Left hindlimb (tissue), 1 donor: ENCODE measurements around the gene BIK.

Source experiments
- DNase-seq: peaks from one replicate; pipeline ENCODE4 v3.0.0-alpha.2; 2018

Gene BIK

DNA sequence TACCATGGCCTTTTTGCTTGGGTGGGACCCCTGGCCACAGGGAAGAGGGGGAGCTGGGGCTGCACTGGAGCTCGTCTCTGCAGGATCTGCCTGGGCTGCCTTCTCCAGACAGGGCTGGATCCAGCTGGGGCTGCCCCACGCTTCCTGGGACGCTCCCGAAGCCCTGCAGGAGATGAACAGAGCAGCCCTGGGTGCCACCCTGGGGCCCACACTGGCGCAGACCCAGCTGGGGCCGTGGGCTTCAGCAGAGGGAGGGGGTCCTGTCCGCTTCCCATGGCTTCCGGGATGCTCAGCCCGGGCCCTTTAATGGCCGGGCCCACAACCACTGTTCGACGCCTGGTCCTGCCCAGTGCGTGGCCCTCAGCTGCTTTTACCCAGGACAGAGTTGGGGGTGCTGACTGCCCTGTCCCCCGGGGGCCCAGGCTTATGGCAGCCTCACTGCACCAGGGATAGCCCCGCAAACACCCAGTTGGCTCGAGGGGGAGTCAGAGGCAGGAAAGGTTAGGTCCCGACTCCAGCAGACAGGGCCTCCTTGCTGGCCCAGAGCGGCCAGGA is 52.8 kb downstream of the BIK start:
- no peak for DNase-seq

DNA sequence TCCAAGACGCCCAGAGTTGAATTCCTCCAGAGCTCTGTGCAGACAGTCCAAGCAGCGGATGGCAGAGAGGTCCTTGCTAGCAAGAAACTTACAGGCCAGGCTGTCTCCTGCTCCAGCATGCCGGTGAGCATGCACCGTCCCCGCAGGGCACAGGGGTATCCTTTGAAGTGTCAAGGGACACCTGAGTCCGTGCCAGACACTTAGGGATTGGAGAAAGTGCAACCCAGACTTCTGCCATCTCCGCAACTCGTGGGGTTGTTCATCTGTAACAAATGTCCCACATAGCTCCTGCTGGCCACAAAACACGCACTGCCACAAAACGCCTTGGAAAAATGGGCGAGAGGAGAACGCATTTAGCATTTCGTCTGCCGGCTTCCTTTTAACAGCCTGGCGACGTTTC is 54.1 kb downstream of the BIK start:
- no peak for DNase-seq

DNA sequence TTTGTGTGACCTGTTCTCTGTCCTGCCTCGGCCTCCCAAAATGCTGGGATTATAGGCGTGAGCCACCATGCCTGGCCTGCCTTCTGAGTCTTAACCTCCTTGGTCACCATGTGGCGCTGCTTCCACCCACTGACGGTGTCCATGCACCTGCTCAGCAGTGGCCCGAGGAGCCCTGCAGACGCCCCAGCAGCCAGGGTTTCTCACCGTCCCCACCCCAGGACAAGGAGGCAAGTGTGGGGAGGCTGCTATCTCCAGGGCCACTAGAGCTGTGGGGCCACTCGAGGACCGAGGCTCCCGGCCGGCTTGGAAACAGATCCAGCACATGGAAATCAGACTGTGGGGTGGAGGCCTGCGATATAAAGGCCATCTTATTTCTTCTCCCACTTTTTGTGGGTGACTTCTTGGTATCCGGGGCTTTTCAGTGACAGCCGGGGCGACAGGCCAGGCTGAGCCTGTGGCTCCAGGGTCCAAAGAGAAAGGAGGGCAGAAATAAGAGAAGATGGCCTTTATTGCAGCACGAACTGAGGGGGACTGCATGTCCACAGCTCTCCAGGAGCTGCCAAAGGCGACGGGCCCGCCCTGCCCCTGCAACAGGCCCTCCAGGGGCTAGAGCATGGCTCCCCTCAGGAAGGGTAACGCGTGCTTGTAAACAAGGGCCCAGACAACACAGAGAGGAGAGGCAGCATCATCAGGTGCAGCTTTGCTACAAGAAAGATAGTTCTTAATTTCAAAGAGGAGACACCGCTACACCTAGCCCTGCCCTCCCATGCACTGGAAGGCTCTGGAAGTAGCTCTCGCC is 55.8 kb downstream of the BIK start:
- DNase-seq, result no peak

DNA sequence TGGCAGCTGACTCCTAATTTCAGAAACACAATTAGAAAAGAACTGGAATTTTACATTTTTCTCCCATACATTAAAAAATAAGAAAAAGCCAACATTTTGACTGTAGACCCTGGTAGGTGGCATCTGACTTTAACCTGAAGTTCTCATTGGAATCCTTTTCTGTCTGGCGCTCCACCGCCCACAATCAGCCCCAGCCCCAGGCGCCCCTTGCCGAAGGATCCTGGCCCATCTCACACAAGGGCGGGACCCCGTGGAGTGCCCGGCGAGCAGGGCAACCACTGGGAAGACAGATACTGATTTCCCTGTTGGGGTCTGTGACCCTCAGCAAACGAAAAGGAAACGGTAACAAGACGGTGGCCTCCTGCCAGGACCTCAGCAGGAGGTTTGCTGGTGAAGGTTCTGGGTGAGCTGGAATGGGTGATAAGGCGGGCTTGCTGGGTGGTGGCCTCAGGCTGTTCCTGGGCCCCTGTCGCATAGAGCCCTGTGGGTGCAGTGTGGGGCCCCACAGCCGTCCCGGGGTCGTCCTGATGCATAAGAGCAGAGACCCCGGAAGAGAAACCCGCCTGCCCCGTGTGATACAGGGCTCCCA is 56.5 kb downstream of the BIK start:
- DNase-seq, result no peak

DNA sequence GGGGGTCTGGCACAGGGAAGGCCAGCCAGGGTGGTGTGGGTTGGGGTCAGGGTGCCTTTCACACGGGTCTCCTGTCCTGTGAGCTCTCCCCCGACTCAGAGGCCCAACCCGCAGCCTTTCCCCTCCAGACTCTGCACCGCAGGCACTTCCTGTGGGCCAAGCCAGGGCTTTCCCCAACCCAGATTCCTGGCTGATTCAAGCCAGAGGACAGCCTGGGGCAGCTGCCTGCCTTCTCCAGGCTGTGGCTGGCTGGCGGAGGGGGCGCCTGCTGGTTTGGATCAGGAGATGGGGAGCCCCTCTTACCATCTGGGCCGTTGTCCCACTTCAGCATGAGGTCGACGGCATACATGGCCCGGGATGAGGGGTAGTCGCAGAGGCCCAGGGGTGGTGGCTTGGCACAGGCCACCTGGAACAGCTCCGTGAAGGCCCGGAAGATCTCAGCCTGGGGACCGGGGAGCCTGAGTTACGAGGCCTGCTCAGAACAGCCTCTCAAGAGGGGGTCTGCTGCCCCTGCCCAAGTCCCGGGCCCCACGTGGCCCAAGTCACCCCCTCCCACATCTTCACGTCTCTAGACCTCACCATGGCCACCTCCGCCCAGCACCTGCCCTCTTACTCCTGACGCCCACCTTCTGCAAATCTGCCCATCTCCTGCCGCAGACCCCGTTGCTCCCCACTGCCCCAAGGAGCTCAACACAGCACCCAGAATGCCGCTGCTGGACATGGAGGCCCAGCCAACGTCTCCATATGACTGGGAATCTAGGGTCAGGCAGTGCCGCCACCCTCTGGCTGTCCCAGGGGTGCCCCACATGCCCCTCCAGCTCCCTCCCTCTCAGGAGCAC is 58.1 kb downstream of the BIK start:
- peak; percentile 70 for DNase-seq

DNA sequence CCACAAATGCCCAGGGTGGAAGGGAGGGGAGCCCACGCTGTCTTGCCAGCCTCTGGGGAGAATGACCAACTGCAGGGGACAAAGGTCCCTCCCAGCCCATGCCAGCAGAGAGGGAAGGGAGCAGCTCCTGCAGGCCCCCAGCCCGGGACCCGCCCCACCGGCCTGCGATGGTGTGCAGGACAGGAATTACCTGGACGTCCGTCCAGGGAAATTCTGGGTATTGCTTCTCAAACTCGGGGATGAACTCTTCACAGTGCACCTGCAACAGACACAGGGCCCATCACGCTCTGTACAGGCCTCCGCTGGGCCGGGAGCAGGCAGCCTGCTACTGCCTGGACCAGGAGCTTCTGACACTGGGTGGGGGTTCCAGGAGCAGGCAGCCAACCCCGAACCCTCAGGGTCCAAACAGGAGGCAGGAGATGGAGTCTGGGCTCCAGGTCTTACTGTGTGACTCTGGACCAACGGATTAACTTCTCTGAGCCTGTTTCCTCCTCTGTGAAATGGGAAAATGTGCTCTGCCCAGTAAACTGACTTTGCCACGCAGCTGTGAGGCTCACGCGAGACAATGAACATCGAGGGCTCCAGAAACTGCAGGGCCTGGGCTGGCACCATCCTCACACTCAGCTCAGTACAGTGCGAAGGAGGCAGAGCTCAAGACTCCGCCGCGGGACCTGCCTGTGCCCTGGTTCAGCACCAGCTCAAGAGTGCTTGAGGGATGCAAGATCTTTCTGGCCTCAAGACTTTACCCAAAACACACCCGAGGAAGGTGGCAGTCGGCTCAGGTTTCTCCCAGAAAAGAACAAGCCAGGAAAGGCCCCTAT is 59.0 kb downstream of the BIK start:
- no peak for DNase-seq

DNA sequence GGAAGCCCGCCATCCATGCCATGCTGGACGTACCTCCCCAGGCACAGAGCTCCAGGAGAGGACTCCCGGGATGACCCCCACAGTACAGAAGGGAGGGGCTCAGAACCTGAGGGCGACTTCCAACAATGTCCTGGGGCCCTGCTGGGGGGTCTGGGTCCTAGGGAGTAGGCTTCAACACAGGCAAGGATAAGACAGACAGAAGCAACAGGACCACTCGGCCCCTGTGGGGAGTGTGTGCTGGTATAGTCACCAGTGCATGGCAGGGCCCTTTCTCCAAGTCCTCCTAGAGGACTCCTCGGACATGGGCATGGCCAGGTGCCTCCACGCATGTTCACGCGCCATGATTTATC is 59.6 kb downstream of the BIK start:
- no peak for DNase-seq

DNA sequence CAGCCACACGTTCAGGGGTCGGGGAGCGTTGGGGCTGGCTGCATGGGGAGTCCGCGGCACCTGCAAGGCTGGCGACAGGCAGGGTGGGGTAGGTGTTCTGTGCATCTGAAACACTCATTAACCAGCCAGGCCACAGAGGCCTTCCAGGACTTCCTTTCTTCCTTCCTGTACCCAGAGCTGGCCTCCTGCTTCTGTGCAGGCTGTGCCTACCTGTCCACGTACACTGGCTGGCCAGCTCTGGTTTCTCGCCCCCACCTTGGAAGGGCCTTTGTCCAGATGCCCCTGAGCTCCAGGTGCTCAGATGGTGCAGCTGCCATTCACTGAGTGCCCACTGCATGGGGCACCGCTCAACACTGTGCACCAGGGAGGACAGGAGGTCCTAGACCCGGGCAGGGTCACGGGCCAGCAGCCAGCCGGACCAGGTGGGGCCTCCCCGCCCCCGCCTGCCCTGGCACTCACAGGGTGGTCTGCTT is 60.5 kb downstream of the BIK start:
- no peak for DNase-seq

DNA sequence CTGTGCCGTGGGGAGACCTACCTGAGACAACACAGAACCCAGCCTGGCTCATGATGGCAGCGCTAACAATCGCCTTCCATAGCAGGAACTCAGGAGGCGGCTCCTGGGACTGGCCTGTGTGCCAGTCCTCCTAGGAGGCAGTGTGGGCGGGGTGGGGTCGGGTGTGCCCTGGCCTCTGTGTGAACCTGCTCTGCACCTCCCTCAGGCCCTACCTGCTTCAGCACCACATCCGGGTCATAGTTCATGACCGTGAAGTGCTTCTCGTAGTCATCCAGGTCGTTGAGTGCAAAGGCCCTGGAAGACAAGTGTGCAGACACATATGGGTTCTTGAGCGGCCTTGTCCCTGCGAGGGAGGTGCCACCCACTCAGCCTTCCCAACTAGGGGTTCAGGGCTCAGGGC is 61.1 kb downstream of the BIK start:
- no peak for DNase-seq

DNA sequence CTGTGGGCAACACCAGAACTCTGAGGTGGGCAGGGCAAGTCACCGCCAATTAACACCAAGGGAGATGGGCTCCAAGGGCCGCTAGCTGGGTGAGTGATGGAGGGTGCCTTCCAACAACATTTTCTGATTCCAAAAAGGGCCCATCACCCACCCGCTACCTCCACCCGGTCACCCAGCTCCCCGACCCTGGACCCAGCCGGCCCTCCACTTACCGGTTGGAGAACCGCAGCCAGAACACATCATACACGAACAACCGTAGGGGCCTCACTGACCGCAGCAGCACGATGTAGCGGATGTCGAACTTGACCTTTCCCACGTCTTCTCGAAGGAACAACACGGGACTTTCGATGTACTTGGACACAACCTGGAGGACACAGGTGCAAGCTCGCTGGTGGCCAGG is 61.6 kb downstream of the BIK start:
- no peak for DNase-seq

DNA sequence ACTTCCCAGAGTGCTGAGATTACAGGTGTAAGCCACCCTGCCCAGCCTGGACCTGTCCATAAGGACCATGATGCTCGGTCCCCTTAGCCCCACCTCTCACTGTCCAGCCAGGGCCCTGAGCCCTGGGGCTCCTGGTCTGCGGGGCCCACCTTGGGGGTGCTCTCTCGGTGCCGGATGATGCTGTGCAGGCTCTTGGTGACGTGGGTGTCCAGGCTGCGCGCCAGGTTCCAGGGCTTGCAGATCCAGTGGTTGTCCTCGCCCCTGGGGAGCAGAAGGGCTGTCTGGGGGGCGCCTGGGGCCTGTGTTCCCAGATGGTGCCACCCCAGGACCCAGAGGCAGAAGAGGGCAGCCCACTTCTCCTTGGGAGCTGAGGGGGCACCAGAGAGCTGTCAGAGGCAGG is 63.0 kb downstream of the BIK start:
- DNase-seq, result no peak

DNA sequence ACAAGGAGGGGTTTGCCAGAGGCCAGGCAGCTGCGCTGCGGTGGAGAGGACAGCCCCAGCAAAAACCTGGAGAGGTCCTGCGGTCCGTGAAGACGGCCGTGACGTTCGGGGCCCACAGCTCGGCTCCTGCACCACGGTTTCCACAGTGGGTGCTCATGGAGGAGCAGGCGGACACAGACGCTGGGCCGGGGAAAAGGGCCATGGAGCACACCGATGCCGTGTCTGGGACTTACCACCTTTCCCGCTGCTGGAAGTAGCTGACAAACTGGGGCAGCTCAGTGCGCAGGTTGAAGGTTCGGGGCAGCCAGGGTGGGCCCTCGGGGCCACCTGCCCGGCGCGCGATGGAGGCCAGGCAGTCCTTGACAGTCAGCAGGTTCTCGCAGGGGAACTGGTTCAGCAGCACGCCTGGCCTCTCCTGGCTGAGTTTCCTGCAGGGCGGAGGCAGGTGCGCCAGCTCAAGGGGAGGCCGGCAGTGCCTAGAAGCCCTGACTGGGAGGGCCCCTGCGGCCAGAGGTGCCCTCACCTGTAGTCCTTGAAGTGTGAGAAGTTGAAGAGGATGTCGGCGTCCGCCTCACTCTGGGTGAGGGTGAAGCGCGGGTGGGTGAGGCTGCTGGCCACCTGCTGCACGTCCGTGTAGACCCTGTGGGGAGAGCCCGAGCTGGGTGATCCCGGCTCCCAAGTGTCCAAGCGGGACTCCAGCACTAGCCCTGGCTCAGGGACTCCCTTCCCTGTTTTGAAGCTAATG is 63.6 kb downstream of the BIK start:
- no peak for DNase-seq

DNA sequence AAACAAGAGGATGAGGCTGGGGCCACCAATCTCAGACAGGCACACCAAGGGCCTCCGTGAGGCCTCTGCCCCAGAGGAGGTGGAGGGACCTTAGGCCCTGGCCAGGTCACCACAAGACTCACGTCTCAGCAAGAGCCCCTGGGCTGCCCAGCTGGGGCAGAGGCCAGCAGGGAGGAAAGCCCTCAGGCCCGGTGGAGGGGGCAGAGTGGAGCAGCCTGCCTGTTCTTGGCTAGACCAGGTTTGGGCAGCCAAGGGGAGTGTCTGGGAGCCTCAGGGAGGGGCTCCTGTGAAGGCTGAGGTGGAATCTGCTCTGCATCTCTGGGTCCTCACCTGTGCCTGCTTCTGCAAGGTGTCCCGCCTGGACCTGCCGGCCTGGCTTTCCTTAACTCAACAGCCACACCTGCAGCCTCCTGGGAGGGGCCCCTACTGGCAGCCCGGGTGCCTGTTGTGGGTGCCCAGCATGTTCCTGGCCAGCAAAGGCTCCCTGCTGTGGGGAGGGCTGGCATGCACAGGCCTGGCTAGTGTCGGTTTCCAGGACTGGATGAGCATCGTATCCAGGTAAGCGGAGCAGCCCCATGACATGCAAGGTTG is 64.5 kb downstream of the BIK start:
- DNase-seq, result no peak

DNA sequence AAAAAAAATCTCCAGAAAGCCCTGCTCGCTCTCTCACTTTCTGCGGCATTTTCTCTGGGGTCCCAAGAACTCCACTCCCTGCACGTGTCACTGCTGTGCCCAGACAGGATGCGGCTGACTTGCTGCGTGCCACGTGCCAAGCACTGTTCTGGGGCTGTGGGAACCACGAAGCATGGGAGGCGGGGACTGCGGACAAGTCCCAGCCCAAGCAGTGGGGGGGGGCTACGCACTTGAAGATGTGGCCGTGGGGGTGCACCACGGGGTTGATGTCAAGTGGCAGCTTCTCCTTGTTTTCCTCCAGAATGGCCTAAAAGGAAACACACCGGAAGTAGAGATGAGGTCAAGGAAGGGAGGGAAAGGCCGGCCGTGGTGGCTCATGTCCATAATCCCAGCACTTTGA is 65.5 kb downstream of the BIK start:
- DNase-seq, result no peak

DNA sequence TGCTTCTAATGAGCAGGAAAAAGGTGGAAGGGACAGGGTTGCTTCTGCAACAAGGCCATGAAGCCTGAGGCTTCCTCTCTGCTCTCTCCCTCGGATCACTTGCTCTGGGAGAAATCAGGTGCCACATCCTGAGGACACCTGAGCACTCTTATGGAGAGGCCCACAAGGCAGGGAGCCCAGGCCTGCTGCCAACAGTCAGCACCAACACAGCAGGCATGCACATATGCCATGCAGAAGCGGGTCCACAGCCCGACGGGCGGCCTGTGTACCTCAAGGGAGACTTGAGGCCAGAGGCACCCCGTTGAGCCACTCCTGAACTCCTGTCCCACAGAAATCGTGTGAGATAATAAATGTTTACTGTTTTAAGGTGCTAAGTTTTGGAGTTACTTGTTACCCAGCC is 66.9 kb downstream of the BIK start:
- no peak for DNase-seq
